CMK (cell line): ENCODE results near the gene RPL36A.

Experiments used
- DNase-seq: peaks from one replicate; pipeline ENCODE4 v3.0.0-alpha.2; 2010; ENCODE audit warnings: low read depth

The RPL36A gene

GRCh38 chrX:101393530-101394305 lies 2.9 kb downstream of the RPL36A start:
- DNase-seq = no peak

DNA sequence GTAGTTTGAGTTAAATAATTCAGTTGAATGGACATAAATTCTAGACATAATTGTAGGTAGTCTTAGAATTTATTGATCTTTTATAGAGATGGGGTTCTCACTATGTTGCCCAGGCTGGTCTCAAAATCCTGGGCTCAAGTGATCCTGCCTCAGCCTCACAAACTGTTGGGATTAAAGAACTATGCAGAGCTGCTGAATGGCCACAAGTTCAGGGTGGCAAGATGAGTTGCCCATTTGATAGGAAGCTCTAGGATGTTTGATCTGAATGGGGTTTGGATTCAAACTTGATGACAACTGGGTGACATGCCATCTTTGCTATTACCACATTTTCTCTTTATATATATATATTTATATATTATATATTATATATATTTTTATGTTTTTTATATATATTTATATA lies 3.6 kb downstream of the RPL36A start:
- DNase-seq = no peak

- DNase-seq = no peak
These were observed 5.0 kb downstream of the RPL36A start for GRCh38 chrX:101395789-101396188.

DNA sequence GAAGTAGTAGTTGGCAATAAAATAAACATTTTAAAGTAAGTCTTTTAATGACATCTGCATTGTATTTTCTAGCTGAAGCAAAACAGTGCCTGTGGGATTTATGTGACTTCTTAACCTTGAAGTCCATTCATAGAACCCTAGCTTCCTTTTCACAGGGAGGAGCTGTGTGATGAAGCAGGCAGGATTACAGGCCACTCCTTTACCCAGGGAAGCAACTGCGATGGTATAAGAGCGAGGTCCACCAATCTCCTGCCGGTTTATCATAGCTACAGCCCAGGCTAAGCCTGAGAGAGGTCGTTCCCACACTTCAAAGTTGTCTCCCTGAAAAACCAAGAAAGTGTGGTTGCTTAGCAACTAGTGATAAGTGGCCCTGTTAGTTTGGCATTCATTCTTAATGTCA lies 7.0 kb downstream of the RPL36A start:
- no peak for DNase-seq

- no peak for DNase-seq
These were observed 7.9 kb downstream of the RPL36A start for GRCh38 chrX:101398694-101399093.

GRCh38 chrX:101399825-101400224 lies 9.0 kb downstream of the RPL36A start:
- DNase-seq = no peak

DNA sequence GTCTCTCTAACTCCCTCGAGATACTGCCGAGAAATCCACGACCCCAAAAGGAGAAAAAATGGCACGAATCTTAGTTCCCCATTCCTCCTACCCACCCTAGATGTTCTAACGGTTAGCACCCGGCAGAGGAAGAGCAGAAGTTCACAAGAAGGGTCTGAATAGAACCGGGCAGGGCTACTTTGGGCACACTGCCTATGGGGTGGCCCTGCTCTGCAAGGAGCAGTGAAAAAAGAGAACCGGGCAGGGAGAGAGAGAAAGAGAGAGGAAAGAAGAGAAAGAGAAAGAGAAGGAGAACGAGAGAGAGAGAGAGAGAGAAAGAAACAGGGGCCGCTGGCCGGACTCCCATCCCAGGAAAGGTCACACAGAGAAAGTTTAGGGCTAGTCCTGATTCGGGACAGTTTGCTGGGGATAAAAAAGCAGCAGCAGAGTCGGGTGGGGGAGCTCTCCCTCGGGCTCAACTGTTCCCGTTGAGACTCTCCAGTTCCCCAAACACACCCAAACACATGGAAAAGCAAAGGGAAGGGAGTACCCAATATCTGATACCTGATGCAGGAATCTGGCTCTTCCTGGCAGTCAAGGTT lies 16.4 kb downstream of the RPL36A start:
- DNase-seq = no peak

- DNase-seq = peak; percentile 93
These were observed 17.1 kb downstream of the RPL36A start, which contains the start of the genes GLA and HNRNPH2 for GRCh38 chrX:101407748-101408531. Gene GLA (minus strand): TSS chrX:101407925. CDS start chrX:101407903, 22 bp downstream. Gene HNRNPH2 (plus strand): TSS chrX:101408222. CDS start chrX:101411989, 3,767 bp downstream.

- no peak for DNase-seq
These were observed 17.7 kb downstream of the RPL36A start for GRCh38 chrX:101408532-101408841.

GRCh38 chrX:101409043-101409442 lies 18.2 kb downstream of the RPL36A start:
- DNase-seq = no peak

DNA sequence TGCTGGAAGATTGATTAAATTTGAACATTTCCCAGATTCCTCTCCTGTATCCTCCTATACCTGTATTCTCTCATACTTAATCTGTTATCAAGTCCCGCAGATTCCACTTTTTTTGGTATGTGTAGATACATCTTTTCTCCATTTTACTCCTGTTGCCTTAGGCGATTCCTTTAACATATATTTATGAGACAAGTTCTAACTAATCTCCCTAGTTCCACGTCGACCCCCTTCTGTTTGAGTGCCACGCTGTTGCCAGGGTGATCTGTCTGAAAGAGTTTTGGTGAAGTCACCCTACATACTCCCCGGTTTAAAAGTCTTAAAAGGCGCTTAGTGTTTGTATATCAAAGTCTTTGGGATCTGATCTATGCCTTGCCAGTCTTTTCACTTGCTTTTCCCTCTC lies 19.6 kb downstream of the RPL36A start:
- DNase-seq = no peak

- DNase-seq = no peak
These were observed 21.2 kb downstream of the RPL36A start for GRCh38 chrX:101411984-101412383.

- peak; percentile 46 for DNase-seq
These were observed 24.7 kb downstream of the RPL36A start for GRCh38 chrX:101415180-101416145.

DNA sequence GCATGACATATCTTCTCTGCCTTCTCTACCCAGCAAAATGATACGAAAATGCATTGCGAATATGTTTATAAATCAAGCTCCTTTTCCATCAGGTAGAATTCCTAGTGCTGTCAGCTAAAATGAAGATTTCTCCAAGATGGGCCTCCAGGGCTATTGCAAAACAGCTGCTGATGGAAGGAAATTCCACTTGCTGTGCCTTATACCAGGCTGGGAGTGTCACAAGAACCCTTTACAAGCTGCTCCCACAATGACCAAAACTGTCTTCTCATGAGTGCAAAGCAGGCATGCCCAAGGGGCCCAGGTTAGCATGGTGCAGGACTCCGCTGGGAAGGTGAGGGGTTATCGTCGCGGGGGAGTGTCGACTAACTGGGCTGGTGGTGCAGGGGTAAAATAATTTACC lies 25.9 kb downstream of the RPL36A start:
- DNase-seq = no peak

DNA sequence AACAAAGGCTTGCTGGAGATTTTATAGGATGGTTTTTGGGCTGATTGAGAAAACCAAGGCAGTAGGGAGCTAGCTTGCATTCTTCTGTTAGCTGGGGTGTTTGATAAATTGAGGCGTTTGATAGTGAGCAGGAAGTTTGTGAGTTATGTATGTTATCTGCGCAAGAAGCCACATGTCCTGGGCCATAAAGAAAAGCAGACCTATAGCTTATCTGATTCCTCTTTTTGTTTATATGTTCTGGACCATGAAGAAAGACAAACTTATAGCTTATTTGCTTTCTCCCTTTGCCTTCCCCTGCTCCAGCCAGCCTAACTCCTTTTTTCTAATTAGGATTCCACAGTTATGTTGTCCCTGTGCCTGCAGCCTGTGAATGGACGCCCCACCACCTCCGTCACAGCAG lies 26.4 kb downstream of the RPL36A start:
- DNase-seq = no peak

DNA sequence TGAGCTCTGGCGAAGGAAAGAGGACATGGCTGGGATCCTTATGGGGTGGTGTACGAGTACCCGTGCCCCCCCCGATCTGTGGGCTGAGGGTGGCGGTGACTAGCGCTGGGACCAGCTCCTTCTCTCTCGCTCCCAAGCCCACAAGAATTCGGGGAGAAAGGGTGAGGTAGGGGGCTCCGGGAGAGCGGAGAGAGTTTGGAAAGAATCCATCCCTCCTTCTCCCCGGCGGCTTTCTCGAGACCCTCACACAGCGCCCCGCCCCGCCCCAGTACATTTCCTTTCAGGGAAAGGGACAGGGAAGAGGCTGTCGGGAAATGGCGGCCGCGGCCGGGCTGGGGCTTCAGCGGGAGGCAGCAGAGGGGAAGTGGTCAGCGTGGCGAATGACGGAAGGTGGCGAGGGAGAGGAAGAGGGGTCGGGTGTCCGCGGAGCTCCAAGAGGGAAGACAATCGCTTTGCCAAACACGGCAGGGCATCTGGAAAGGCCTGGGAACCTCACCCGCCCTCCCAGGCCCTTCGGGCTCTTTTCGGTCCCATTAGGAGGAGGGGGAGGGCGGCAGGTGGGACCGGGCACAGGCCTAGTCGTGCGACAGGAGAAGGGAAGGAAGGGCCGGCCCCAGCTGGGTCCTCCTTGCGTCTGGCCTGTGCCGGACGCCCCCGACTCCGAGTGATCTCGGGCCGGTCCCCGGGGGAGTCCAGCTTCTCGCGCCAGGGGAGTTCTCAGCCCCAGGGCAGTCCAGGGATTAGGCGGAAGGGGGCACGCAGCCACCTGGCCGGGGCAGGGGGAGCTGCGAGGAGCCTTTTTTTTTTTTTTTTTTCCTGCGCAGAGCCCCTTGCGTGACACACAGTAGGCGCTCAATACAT lies 27.4 kb downstream of the RPL36A start:
- DNase-seq = peak; percentile 27

DNA sequence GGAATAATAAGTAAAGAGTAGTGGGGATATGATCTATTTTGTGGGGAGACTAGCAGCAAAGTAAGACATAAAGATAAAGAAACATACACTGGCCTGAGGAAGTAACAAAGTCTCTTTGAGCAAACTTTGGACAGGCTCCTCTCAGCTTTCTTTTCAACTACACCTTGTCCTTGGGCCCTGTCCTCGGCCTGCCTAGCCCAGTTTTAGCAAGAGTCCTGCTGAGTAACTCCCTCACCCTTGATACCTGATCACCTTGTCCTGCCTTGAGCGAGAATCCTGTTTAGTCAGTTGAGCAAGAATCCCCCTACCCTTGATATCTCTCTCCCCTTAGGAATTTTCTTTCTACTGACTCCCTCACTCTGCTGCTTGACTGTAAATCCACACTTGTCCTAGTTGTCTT lies 28.7 kb downstream of the RPL36A start:
- no peak for DNase-seq

- no peak for DNase-seq
These were observed 37.1 kb downstream of the RPL36A start for GRCh38 chrX:101427954-101428353.

GRCh38 chrX:101429934-101430333 lies 39.1 kb downstream of the RPL36A start:
- no peak for DNase-seq

DNA sequence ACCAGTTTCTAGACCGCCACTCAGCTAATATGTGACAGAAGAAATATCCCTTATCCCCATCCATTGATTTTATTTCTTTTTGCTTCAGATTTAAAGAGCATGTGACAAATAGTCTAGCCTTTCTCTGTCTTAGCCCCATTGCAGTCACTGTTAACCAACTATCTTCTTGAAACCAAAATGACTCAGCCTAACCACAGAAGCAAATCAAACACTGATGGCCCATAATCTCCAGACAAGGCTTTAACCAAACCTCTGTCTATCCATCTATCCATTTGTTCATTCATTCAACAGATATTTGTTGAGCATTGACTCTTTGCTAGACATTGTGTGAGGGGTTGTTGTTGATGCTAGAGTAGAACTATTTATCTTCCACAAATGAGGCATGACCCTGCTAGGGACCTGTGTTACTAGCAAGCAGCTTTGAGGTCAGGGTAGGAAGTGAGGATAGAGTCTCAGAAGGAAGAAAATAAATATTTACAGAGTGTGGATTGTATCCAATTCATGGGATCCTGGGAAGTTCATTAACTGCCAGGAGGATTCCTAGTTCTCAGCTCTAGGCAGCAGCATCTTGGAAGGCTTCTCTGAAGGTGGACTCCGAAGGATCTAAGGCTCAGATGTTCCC lies 39.8 kb downstream of the RPL36A start:
- no peak for DNase-seq
